AG20443 (cell line): ENCODE results near the gene DNAH14.
"Not testable (repeated sequence)": the region's sequence is repeated elsewhere in the genome, so short reads cannot be mapped to it uniquely, and the experiment has no call there.

Source experiments
- DNase-seq: peaks from one replicate; pipeline ENCODE4 v3.0.0; 2012; ENCODE audit warnings: low spot score, mixed read lengths

Gene DNAH14

GRCh38 chr1:224996266-224996665, 66.8 kb downstream of the DNAH14 start:
- no peak for DNase-seq

- no peak for DNase-seq
Observed at GRCh38 chr1:224998185-224998584, 68.7 kb downstream of the DNAH14 start.

DNA sequence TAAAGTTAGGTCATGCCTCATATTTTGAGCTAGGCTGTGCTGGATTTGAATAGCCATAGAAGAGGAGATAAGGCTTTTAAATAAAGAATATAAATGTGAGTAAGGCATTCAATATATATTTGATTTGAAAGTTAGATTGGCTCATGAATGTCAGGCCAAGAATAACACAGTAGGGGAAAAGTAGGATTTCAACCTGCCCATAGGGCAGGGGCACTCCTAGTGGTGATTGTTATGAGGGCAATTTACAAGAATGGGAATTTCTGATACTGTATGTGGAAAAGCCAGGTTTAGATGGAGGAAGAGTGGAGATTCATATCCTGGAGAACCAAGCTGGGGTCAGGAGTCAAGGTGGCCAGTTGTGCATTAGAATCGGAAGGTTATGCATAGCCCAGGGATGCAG, 74.9 kb downstream of the DNAH14 start:
- no peak for DNase-seq

DNA sequence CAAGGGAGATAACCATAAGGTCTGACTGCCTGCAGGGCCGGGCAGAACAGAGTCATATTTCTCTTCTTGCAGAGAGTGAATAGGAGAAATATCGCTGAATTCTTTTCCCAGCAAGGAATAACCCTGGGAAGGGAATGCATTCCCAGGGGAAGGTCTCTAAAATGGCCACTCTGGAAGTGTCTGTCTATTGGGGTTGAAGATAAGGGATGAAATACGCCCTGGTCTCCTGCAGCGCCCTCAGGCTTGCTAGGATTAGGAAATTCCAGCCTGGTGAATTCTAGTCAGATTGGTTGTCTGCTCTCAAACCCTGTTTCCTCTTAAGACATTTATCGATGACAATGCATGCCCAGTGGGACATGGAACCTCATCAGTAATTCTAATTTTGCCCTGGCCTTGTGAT, 76.9 kb downstream of the DNAH14 start:
- not testable (repeated sequence) for DNase-seq

DNA sequence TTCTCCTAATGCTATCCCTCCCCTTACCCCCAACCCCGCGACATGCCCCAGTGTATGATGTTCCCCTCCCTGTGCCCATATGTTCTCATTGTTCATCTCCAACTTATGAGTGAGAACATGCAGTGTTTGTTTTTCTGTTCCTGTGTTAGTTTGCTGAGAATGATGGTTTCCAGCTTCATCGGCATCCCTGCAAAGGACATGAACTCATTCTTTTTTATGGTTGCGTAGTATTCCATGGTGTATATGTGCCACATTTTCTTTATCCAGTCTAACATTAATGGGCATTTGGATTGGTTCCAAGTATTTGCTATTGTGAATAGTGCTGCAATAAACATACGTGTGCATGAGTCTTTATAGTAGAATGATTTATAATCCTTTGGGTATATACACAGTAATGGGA, 78.6 kb downstream of the DNAH14 start:
- not testable (repeated sequence) for DNase-seq

- no peak for DNase-seq
Observed at GRCh38 chr1:225021037-225021436, 91.6 kb downstream of the DNAH14 start.

- DNase-seq, result no peak
Observed at GRCh38 chr1:225026701-225027100, 97.2 kb downstream of the DNAH14 start.

DNA sequence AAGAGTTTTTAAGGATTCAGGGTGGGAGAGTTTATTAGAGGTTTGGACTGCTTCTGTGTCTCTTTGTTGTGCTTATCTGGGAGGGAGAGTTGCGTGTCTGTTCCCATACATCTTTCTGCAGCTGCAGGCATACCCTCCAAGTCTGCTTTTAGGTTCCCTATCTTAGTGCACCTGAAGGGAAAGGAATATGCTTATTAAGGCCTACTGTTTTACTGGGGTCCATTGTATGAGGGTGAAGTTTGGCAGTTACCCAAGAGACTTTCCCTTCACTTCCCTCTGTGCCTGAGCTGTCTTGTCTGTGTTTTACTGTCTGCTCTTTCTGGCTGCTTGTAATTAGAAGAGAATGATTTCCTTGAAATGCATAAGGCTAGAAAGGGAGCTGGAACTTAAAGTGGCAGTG, 107.0 kb downstream of the DNAH14 start:
- DNase-seq, result not testable (repeated sequence)

- no peak for DNase-seq
Observed at GRCh38 chr1:225042263-225042662, 112.8 kb downstream of the DNAH14 start.

DNA sequence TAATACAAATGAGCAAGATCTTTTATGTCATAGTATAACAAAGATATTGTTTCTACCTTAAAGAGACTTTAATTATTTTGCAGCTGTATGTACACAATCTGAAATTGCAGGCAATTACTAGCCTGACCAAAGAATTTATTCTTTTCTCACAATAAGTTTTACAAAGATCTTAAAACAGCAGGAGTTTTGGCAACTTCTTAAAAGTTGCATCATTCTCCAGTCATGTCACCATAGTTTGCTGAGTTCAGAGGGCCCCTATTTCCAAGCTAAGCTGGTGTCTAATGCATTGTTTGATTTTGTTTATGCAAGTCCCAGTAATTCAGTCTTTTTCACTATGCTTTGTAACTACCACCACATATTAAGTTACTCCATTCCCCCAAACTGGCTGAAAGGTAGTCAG, 114.8 kb downstream of the DNAH14 start:
- peak; percentile 9 for DNase-seq

- DNase-seq, result no peak
Observed at GRCh38 chr1:225049594-225049993, 120.1 kb downstream of the DNAH14 start.

GRCh38 chr1:225063722-225064121, 134.2 kb downstream of the DNAH14 start:
- DNase-seq, result no peak

- no peak for DNase-seq
Observed at GRCh38 chr1:225070972-225071371, 141.5 kb downstream of the DNAH14 start.

GRCh38 chr1:225097175-225097574, 167.7 kb downstream of the DNAH14 start:
- DNase-seq, result no peak

DNA sequence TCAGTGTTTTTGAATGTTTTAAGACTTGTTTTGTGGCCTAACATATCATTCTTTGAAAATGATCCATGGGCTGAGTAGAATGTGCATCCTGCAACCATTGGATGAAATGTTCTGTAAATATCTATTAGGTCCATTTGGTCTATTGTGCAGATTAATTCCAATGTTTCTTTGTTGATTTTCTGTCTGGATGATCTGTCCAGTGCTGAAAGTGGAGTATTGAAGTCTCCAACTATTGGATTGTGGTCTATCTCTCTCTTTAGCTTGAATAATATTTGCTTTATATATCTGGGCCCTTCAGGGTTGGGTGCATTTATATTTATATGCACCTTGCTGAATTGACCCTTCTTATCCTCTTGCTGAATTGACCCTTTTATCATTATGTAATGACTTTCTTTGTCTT, 181.5 kb downstream of the DNAH14 start:
- no peak for DNase-seq

- no peak for DNase-seq
Observed at GRCh38 chr1:225113265-225113664, 183.8 kb downstream of the DNAH14 start.

- DNase-seq, result no peak
Observed at GRCh38 chr1:225114354-225114990, 185.0 kb downstream of the DNAH14 start.

- DNase-seq, result no peak
Observed at GRCh38 chr1:225119307-225119706, 189.8 kb downstream of the DNAH14 start.

DNA sequence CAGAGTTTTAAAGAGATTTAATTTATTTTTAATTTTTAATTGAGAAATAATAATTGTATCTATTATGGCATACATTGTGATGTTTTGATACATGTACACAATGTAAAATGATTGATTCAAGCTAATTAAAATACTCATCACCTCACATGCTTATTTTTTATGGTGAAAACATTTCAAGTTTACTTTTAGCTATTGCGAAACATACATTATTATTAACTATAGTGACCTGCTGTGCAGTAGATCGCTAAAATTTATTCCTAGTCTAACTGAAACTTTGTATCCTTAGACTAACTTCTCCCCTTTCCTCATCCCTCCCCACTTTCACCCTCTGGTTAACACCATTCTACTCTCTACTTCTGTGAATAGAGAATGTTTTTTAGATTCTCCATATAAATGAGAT, 191.6 kb downstream of the DNAH14 start:
- no peak for DNase-seq

DNA sequence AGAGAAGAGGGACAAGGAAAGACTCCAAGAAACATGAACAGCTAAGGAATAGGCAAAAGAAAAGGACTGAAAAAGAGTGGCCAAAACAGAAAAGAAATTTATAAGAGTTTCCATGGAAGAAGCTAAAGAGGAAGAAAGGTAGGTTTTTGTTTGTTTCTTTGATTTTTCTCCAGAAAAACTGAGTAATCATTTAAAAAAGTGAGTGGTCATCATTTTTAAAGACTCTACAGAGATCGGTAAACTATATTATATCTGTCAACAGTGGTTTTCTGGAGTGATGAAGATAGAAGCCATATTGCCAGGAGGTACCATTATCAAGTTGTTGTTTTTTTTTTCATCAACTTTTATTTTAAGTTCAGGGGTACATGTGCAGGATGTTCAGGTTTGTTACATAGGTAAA, 202.4 kb downstream of the DNAH14 start:
- DNase-seq, result no peak

DNA sequence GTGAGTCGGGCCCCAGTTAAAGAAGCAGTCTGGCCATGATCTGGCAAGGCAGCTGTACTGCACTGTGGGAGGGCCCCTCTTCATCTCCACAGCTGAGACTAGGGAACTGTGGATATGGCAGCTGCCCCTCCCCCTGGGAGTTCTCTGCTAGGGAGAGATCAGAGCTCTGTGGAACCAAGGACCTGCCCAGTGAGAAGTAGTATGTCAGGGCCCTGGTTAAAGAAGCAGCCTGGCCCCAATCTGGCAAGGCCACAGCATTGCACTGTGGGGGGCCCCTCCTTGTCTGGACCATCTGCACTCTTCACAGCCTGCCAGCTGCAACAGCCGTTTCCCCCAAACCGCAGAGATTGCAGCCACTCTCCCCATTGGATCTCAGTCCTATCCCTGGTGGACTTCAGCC, 208.5 kb downstream of the DNAH14 start:
- DNase-seq, result no peak

DNA sequence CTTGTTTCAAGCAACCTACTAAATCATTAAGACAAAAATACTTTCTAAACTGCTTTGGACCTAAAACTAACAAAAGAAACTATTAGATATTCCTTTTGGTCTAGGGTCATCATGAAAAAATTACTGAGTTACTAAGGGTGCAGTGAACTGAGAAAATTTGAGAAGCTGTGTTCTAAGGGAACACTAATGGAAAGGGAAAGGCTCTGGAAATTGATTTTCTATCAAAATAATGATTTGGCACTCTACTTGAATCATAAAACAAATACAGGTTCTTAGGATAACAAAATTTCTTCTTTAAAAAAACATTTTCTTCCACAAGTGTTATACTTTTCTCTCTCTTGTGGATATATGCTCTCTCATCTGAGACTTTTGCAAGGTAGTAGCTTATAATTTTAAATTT, 213.5 kb downstream of the DNAH14 start:
- no peak for DNase-seq

DNA sequence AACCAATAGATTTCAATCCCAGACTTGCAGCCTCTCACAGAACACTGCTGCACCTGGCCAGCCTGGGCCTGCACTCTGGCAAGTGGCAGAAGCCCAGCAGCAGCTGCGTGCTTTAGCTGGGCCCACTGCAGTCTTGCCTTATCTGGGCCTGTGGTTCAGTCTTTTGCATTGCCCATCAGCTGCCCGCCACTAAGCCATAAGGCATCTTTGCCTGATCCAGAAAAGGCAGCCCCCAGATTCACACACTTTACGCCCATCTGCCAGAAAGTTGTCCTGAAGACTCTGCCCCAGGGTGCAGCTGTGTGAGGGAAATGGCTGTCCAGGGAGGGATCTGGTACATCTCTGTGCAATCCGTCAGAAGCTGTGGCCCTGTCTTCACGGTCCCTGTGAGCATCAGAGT, 217.0 kb downstream of the DNAH14 start:
- DNase-seq, result no peak

GRCh38 chr1:225147791-225148190, 218.3 kb downstream of the DNAH14 start:
- not testable (repeated sequence) for DNase-seq

DNA sequence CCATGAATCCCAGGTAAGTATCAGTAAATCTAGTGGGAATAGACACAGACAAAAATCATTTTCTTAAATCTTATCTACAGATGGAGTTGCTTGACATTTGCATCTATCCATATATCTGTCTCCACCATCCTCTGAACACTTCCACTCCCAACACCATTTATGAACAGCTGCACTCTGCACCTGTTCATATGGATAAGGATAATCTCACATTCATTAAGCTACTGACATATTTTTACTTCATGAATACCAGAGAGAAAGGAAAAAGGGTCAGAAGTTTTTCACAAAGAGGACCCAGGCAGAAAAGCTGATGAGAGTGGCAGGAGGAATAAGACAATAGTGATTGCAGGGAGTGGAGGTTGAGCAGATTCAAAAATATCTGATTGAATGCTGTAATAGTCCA, 222.6 kb downstream of the DNAH14 start:
- no peak for DNase-seq
